Measurements from ENCODE around the gene TIE1. TPM values are rescaled to one million over a fixed set of nuclear protein-coding genes. Genes with fewer than 3 reads are reported as not detected.

The TIE1 gene
- total RNA-seq, 1 donor from 2014 or later = 0.21 TPM

GRCh38 chr1:43274125-43274803 lies 26.5 kb upstream of the TIE1 start:
- Mint-ChIP-seq H3K4me1 (peaks cover 3% of the 10 kb centered on the region), H3K4me3 (no peak overlapping the region), H3K27me3 (ENCODE audit: insufficient read depth, low read depth) (peaks cover 20% of the 10 kb centered on the region), H3K36me3 (no peaks in the 10 kb centered on the region), H3K9me3 (no peaks in the 10 kb centered on the region), H3K27ac (no peak overlapping the region)
- Histone ChIP-seq H3K27ac (no peak overlapping the region), H4K20me1 (ENCODE audit: low read depth) (no peaks in the 10 kb centered on the region), H3K9me3 (ENCODE audit: low read depth) (no peaks in the 10 kb centered on the region), H3K4me3 (no peak overlapping the region), H3K4me1 (peaks cover 13% of the 10 kb centered on the region), H3K36me3 (no peaks in the 10 kb centered on the region), H2AFZ (replicated peaks) (no peak overlapping the region), H3K27me3 (peaks cover 4% of the 10 kb centered on the region), H3F3A (ENCODE audit: low read depth) (no peaks in the 10 kb centered on the region), H3K79me2 (ENCODE audit: low read depth) (no peaks in the 10 kb centered on the region), H3K4me2 (no peak overlapping the region), H3K9ac (no peak overlapping the region)
- no peak for DNase-seq (ENCODE audit: low spot score)
- TF ChIP-seq EZH2phosphoT487 (IDR thresholded peaks at IDR 0.05) (no peak), CTCF (IDR thresholded peaks at IDR 0.05) (no peak), EZH2 (IDR thresholded peaks at IDR 0.05) (no peak)

- H3K27me3 ChIP-seq = no peaks in the 10 kb centered on the region
- Mint-ChIP-seq H3K4me1 (peaks cover 3% of the 10 kb centered on the region), H3K9me3 (peaks cover under 1% of the 10 kb centered on the region), H3K27ac (peak overlapping the region; percentile 43), H3K4me3 (no peak overlapping the region), H3K36me3 (no peaks in the 10 kb centered on the region), H3K27me3 (ENCODE audit: insufficient read depth, low read depth) (peaks cover 21% of the 10 kb centered on the region)
- H3K9me3 ChIP-seq (ENCODE audit: low read depth) = no peaks in the 10 kb centered on the region
- no peaks in the 10 kb centered on the region for H3F3A ChIP-seq (ENCODE audit: low read depth)
- H3K4me1 ChIP-seq = peaks cover 13% of the 10 kb centered on the region
- no peak overlapping the region for H3K27ac ChIP-seq
- no peaks in the 10 kb centered on the region for H4K20me1 ChIP-seq (ENCODE audit: low read depth)
- H3K4me3 ChIP-seq = no peak overlapping the region
- H3K4me2 ChIP-seq = no peak overlapping the region
- TF ChIP-seq CTCF (IDR thresholded peaks at IDR 0.05) (no peak), EZH2phosphoT487 (IDR thresholded peaks at IDR 0.05) (no peak), EZH2 (IDR thresholded peaks at IDR 0.05) (no peak)
- H3K9ac ChIP-seq = no peak overlapping the region
- no peak overlapping the region for H2AFZ ChIP-seq (replicated peaks)
- no peaks in the 10 kb centered on the region for H3K79me2 ChIP-seq (ENCODE audit: low read depth)
- H3K36me3 ChIP-seq = no peaks in the 10 kb centered on the region
- no peak for DNase-seq (ENCODE audit: low spot score)
These were observed 26.0 kb upstream of the TIE1 start for GRCh38 chr1:43274804-43275180.

DNA sequence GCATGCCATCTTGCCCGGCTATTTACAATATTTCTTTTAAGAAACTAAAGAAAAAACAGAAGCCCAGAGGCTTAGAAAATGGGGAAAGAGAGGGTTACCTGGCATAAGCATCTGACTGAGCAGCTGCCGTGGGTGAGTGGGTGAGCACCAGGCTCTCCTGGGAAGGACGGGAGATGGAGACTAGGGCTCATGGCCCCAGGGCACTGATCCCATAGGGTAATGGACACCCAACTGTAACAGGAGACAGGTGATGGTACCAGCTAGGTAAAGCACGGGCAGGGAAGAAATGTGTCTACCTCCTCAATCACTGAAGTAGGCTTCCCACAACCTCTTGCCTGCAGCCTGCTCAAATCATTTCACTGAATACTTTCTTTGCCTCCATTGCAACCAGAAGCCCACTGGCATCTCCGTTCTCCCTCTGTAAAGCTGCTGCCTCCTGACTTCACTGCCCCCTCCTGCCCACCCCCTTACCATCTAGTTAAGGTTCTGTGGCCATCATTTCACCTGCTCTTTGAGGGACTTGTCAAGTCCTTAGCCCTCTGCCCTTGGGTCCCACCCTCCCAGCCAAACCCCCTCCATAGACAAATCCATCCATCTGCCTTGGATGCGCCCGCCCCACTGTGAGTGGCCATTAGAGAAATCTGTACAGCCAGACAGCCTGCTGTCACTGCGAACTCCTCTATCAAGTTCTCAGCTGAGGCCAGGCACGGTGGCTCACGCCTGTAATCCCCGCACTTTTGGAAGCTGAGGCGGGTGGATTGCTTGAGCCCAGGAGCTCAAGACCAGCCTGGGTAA lies 24.8 kb upstream of the TIE1 start:
- Histone ChIP-seq H2AFZ (replicated peaks) (no peak overlapping the region), H3K27ac (no peak overlapping the region), H3K79me2 (ENCODE audit: low read depth) (no peaks in the 10 kb centered on the region), H3K9me3 (ENCODE audit: low read depth) (no peaks in the 10 kb centered on the region), H3K4me2 (no peak overlapping the region), H3K4me3 (no peak overlapping the region), H3K9ac (no peak overlapping the region), H3K4me1 (peaks cover 5% of the 10 kb centered on the region), H3F3A (ENCODE audit: low read depth) (no peaks in the 10 kb centered on the region), H4K20me1 (ENCODE audit: low read depth) (no peaks in the 10 kb centered on the region), H3K36me3 (no peaks in the 10 kb centered on the region), H3K27me3 (no peaks in the 10 kb centered on the region)
- Mint-ChIP-seq H3K36me3 (no peaks in the 10 kb centered on the region), H3K4me3 (no peak overlapping the region), H3K4me1 (peaks cover 9% of the 10 kb centered on the region), H3K9me3 (peaks cover 4% of the 10 kb centered on the region), H3K27me3 (ENCODE audit: insufficient read depth, low read depth) (peaks cover 26% of the 10 kb centered on the region), H3K27ac (no peak overlapping the region)
- TF ChIP-seq EZH2 (IDR thresholded peaks at IDR 0.05) = no peak
- no peak for TF ChIP-seq CTCF (IDR thresholded peaks at IDR 0.05)
- no peak for TF ChIP-seq EZH2phosphoT487 (IDR thresholded peaks at IDR 0.05)
- no peak for DNase-seq (ENCODE audit: low spot score)

Measured in neural progenitor cell (in vitro differentiated cells).